A673 (cell line): ENCODE data around the gene NBPF3.

ENCODE experiments used
- CTCF ChIP-seq: fragments of 300-800, 200-600 bp; sonication (generic); conservative IDR thresholded peaks from 2 replicates; pipeline ENCODE4 v1.5.1; 2017; ENCODE audit warnings: low read depth, mild to moderate bottlenecking, antibody characterized with exemption, low read length, moderate library complexity, mixed read lengths
- EZH2 ChIP-seq: fragments of 200-600 bp; sonication (generic); IDR thresholded peaks from 2 replicates; pipeline ENCODE4 v1.6.1; 2017; ENCODE audit warnings: borderline replicate concordance, low read depth, mild to moderate bottlenecking, mixed read lengths, antibody characterized with exemption, low read length; ENCODE audit not compliant: poor library complexity, severe bottlenecking

DNA sequence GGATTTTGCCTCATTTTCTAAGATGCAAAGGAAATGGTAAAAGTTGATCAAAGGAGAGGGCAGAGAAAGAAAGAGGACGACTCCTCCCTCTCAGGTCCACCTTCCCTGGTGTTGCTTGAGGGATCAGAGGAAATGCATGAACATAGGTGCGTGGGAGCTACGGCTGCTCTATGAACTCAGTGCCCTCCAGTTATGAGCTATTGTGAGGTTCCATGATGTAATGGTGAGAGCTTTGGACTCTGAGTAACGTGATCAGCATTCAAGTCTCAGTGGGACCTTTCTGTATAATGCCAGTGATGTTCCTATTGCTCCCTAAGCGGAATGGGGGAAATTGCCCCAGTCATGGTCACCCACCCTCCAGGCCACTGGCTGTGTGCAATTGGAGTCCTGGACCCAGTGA lies 25.9 kb upstream of the NBPF3 start:
- TF ChIP-seq CTCF (no peak), EZH2 (no peak)
